Glutamatergic neuron (in vitro differentiated cells): Measurements from ENCODE around the gene SLC25A34. TPM values are rescaled to one million over a fixed set of nuclear protein-coding genes. Genes with fewer than 3 reads are reported as not detected.

Source experiments
- DNase-seq: peaks from one replicate; pipeline ENCODE4 v3.0.0; 2022
- H3K27ac Mint-ChIP-seq: one replicate; pipeline ENCODE4 v1.8.0; 2020; ENCODE audit warnings: mild to moderate bottlenecking, mixed read lengths, inconsistent platforms; ENCODE audit not compliant: unreplicated experiment
- H3K27me3 Mint-ChIP-seq: one replicate; pipeline ENCODE4 v1.8.0; 2020; ENCODE audit warnings: mild to moderate bottlenecking, moderate library complexity, mixed read lengths, inconsistent platforms; ENCODE audit not compliant: unreplicated experiment
- H3K36me3 Mint-ChIP-seq: one replicate; pipeline ENCODE4 v1.8.0; 2020; ENCODE audit warnings: mild to moderate bottlenecking, mixed read lengths, inconsistent platforms; ENCODE audit not compliant: unreplicated experiment
- H3K4me1 Mint-ChIP-seq: one replicate; pipeline ENCODE4 v1.8.0; 2020; ENCODE audit warnings: mild to moderate bottlenecking, low read depth, mixed read lengths, inconsistent platforms; ENCODE audit not compliant: unreplicated experiment
- H3K4me3 Mint-ChIP-seq: one replicate; pipeline ENCODE4 v1.8.0; 2020; ENCODE audit warnings: mild to moderate bottlenecking, mixed read lengths, inconsistent platforms; ENCODE audit not compliant: unreplicated experiment
- H3K9me3 Mint-ChIP-seq: one replicate; pipeline ENCODE4 v1.8.0; 2020; ENCODE audit warnings: mild to moderate bottlenecking, moderate library complexity, mixed read lengths, inconsistent platforms; ENCODE audit not compliant: unreplicated experiment
- CTCF ChIP-seq: fragments of 200-600 bp; sonication (generic); IDR thresholded peaks from one replicate; pipeline ENCODE4 v1.5.0; 2021; ENCODE audit not compliant: partially characterized antibody, unreplicated experiment
- total RNA-seq: library from RNA; stranded (reverse); fragmentation: NEBNext Ultra II Directional; extraction: Animal tissue kit (Norgen Biotek cat#: 25700); gene quantifications from one replicate; pipeline ENCODE4 v1.2.1, GENCODE V29; 2021; ENCODE audit not compliant: unreplicated experiment

Gene SLC25A34
- total RNA-seq, 1 donor from 2014 or later, result 4.1 TPM

GRCh38 chr1:15727866-15728534 lies 8.1 kb upstream of the SLC25A34 start:
- no peak overlapping the region for H3K27ac Mint-ChIP-seq
- no peak for DNase-seq
- peaks cover 4% of the 10 kb centered on the region for H3K36me3 Mint-ChIP-seq
- peaks cover 11% of the 10 kb centered on the region for H3K9me3 Mint-ChIP-seq
- H3K4me3 Mint-ChIP-seq, result no peak overlapping the region
- H3K4me1 Mint-ChIP-seq, result peaks cover 21% of the 10 kb centered on the region
- TF ChIP-seq CTCF, result no peak
- H3K27me3 Mint-ChIP-seq, result peaks cover 5% of the 10 kb centered on the region

- peaks cover 6% of the 10 kb centered on the region for H3K9me3 Mint-ChIP-seq
- no peak for DNase-seq
- peaks cover 4% of the 10 kb centered on the region for H3K27me3 Mint-ChIP-seq
- no peak overlapping the region for H3K4me3 Mint-ChIP-seq
- H3K4me1 Mint-ChIP-seq, result peaks cover 24% of the 10 kb centered on the region
- H3K27ac Mint-ChIP-seq, result peak overlapping the region; percentile 17
- no peak for TF ChIP-seq CTCF
- peaks cover 4% of the 10 kb centered on the region for H3K36me3 Mint-ChIP-seq
Measured at GRCh38 chr1:15728937-15729657, 7.0 kb upstream of the SLC25A34 start.

GRCh38 chr1:15730423-15730822 lies 5.6 kb upstream of the SLC25A34 start:
- H3K4me3 Mint-ChIP-seq, result no peak overlapping the region
- H3K27ac Mint-ChIP-seq, result no peak overlapping the region
- H3K9me3 Mint-ChIP-seq, result peaks cover 7% of the 10 kb centered on the region
- H3K36me3 Mint-ChIP-seq, result peaks cover 4% of the 10 kb centered on the region
- DNase-seq, result no peak
- no peak for TF ChIP-seq CTCF
- peaks cover 24% of the 10 kb centered on the region for H3K4me1 Mint-ChIP-seq
- peaks cover 5% of the 10 kb centered on the region for H3K27me3 Mint-ChIP-seq

- no peak for DNase-seq
- H3K4me1 Mint-ChIP-seq, result peaks cover 22% of the 10 kb centered on the region
- H3K4me3 Mint-ChIP-seq, result no peak overlapping the region
- H3K9me3 Mint-ChIP-seq, result peaks cover 7% of the 10 kb centered on the region
- no peak overlapping the region for H3K27ac Mint-ChIP-seq
- TF ChIP-seq CTCF, result no peak
- H3K27me3 Mint-ChIP-seq, result peaks cover 5% of the 10 kb centered on the region
- H3K36me3 Mint-ChIP-seq, result peaks cover 2% of the 10 kb centered on the region
Measured at GRCh38 chr1:15730936-15731335, 5.1 kb upstream of the SLC25A34 start.
